A549 (cell line): ENCODE data around the gene TMOD2. TPM values are rescaled to one million over a fixed set of nuclear protein-coding genes. Genes with fewer than 3 reads are reported as not detected.
A peak's percentile ranks its signal among the peaks of the same experiment; 100 is the strongest.
"Not testable (repeated sequence)": the region's sequence is repeated elsewhere in the genome, so short reads cannot be mapped to it uniquely, and the experiment has no call there.

Experiments used
- ATAC-seq, 2 experiments: fragments of 200-7000 bp in 1 of 2; fragments of >200 bp in 1 of 2; cut with Nextera tagmentation in 1 of 2; cut with Tn5 transposase in 1 of 2; 3 replicates each; pipeline versions ENCODE4 v1.8.0 to v1.9.1; 2018 to 2020; ENCODE audit warnings: mild to moderate bottlenecking in 1 of 2, moderate library complexity in 1 of 2
- CTCF ChIA-PET: fragments of 300-600 bp; sonication (Branson Sonifier 250); formaldehyde crosslinking; extraction: SDS; loops from one replicate; lab custom pipeline; 2021; ENCODE audit warnings: antibody characterized with exemption, inconsistent platforms; lab: Yijun Ruan, JAX
- POLR2A ChIA-PET: fragments of 350-600 bp; formaldehyde crosslinking; extraction: SDS; loops from one replicate; lab custom pipeline; 2021; ENCODE audit warnings: antibody characterized with exemption, inconsistent platforms; lab: Yijun Ruan, JAX
- DNase-seq, 2 experiments: peaks; one replicate each; pipeline versions ENCODE4 v3.0.0 to v3.0.0-alpha.2; 2011 to 2016; ENCODE audit warnings: low read depth in 1 of 2, low spot score in 1 of 2
- FAIRE-seq: peaks from 2 replicates; lab custom pipeline; 2011; peaks lifted over from hg19 to GRCh38; lab: Jason Lieb, UNC
- H3K27ac ChIP-seq, 2 experiments: fragments of >200 bp; sonication (Bioruptor Twin); formaldehyde crosslinking; 3 replicates each; pipeline ENCODE4 v1.5.1; 2016 to 2017
- H3K4me1 ChIP-seq: fragments of >200 bp; sonication (Bioruptor Twin); formaldehyde crosslinking; 3 replicates; pipeline ENCODE4 v1.6.1; 2016
- H3K4me2 ChIP-seq: fragments of >200 bp; sonication (Bioruptor Twin); formaldehyde crosslinking; 3 replicates; pipeline ENCODE4 v1.6.1; 2016
- H3K4me3 ChIP-seq: fragments of >200 bp; sonication (Bioruptor Twin); formaldehyde crosslinking; 3 replicates; pipeline ENCODE4 v1.5.1; 2016
- H3K9me3 ChIP-seq: fragments of >200 bp; sonication (Bioruptor Twin); formaldehyde crosslinking; 3 replicates; pipeline ENCODE4 v1.6.1; 2016
- CBX2 ChIP-seq: fragments of 200-600 bp; sonication (generic); IDR thresholded peaks from 2 replicates; pipeline ENCODE4 v1.6.1; 2016; ENCODE audit warnings: low read depth, mild to moderate bottlenecking, borderline replicate concordance
- CHD2 ChIP-seq: fragments of 150-350 bp; IDR thresholded peaks from 2 replicates; pipeline ENCODE4 v1.6.1; 2014; ENCODE audit warnings: low read length; ENCODE audit not compliant: partially characterized antibody
- CTCF ChIP-seq: fragments of >200 bp; sonication (Bioruptor Twin); formaldehyde crosslinking; IDR thresholded peaks from 3 replicates; pipeline ENCODE4 v1.5.1; 2016
- EHF ChIP-seq: fragments of 250-450 bp; sonication (Bioruptor Pico); IDR thresholded peaks from 2 replicates; pipeline ENCODE4 v1.5.0; 2020; ENCODE audit warnings: mild to moderate bottlenecking
- EP300 ChIP-seq, 2 experiments: fragments of >200 bp; sonication (Bioruptor Twin); formaldehyde crosslinking; IDR thresholded peaks; 2 replicates in 1 of 2; 3 replicates in 1 of 2; pipeline ENCODE4 v1.6.1; 2016 to 2017
- FOSB ChIP-seq: fragments of 250-450 bp; sonication (Bioruptor Pico); IDR thresholded peaks from 2 replicates; pipeline ENCODE4 v1.5.0; 2020; ENCODE audit warnings: mild to moderate bottlenecking, moderate library complexity
- FOSL2 ChIP-seq, 2 experiments: fragments of 450-650 bp in 1 of 2; fragments of >200 bp in 1 of 2; sonication (Bioruptor Twin) in 1 of 2; formaldehyde crosslinking; IDR thresholded peaks; 2 replicates each; pipeline versions ENCODE4 v1.5.0 to v1.6.1; 2016 to 2020; ENCODE audit warnings: mild to moderate bottlenecking in 1 of 2, moderate library complexity in 1 of 2
- MAX ChIP-seq: IDR thresholded peaks from 2 replicates; pipeline ENCODE4 v1.6.1; 2012
- NFE2L2 ChIP-seq: fragments of 150-350 bp; conservative IDR thresholded peaks from 2 replicates; pipeline ENCODE4 v1.6.1; 2014; ENCODE audit warnings: low read length
- PHF8 ChIP-seq: fragments of 200-600 bp; sonication (generic); IDR thresholded peaks from 2 replicates; pipeline ENCODE4 v1.6.1; 2016; ENCODE audit warnings: low read depth, mild to moderate bottlenecking, antibody characterized with exemption, moderate library complexity, borderline replicate concordance
- POLR2AphosphoS2 ChIP-seq: conservative IDR thresholded peaks from 2 replicates; pipeline ENCODE4 v1.6.1; 2012; ENCODE audit warnings: low read length, improper control_type of control experiment, inconsistent platforms
- RAD21 ChIP-seq, 2 experiments: fragments of >200 bp in 1 of 2; sonication (Bioruptor Twin) in 1 of 2; formaldehyde crosslinking in 1 of 2; IDR thresholded peaks in 1 of 2; conservative IDR thresholded peaks in 1 of 2; 2 replicates in 1 of 2; 3 replicates in 1 of 2; pipeline ENCODE4 v1.6.1; 2012 to 2018; ENCODE audit warnings: inconsistent platforms in 1 of 2
- SMC3 ChIP-seq: fragments of >200 bp; sonication (Bioruptor Twin); formaldehyde crosslinking; IDR thresholded peaks from 3 replicates; pipeline ENCODE4 v1.6.1; 2018; ENCODE audit warnings: inconsistent platforms
- WGBS: methylation state at CpG from one replicate; pipeline ENCODE4 v1.1.6; 2017; ENCODE audit errors: missing lambda C conversion rate; 5-methylcytosine and 5-hydroxymethylcytosine counted together
- polyA plus RNA-seq, 4 experiments: library from polyadenylated mRNA; depleted of rRNA in 3 of 4; stranded (reverse); fragments of >200 nt; fragmentation: RNase III in 1 of 4; extraction: RNeasy Plus Mini Kit Qiagen cat#74134 plus additional on column Dnase treatment in 1 of 4; gene quantifications; 2 replicates in 3 of 4; 3 replicates in 1 of 4; pipeline ENCODE4 v1.2.3, GENCODE V29; 2011 to 2017
- TF ChIP-seq, protein P1 (sequence below): fragments of 450-650 bp; IDR thresholded peaks from 2 replicates; pipeline ENCODE4 v1.6.1; 2014; ENCODE audit warnings: antibody characterized with exemption

TMOD2 gene
- polyA plus RNA-seq, 2 of the 4 experiments (the other 2 are of a cell fraction) = 2.1 to 2.5 TPM

DNA sequence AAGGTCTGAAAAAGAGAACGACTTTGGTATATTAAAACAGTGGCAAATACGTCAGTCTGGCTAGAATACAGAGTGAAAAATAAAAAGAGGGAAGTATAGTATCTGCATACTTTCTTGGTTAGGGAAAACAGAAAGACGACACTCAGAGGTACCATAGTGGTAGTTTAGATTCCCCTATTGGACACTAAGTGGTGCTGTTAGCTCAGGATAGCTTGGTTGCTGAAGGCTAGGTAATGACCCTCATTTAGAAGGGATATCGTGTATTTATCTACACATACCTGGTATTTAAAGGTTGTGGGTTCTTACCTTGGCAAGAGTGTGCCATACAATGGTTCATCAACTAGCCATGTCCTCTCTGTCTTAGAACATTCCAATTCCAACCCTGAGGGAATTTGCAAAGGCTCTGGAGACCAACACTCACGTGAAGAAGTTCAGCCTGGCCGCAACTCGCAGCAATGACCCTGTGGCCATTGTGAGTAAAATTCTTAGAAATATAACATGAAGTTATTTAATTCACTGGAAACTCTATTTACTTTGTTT, 31.0 kb downstream of the TMOD2 start:
- Histone ChIP-seq H3K4me2 (no peak overlapping the region), H3K4me1 (peaks cover 18% of the 10 kb centered on the region; the same call in 2 of the 3 replicates), H3K9me3 (peaks cover 19% of the 10 kb centered on the region), H3K4me3 (no peak overlapping the region), H3K27ac (no peak overlapping the region)
- 65% methylated on average over 7 of the region's 7 CpGs for WGBS
- ChIA-PET POLR2A (no interaction called here), CTCF (interaction anchor here (1.5 to 22.4 kb wide), 3 partner anchors 13 to 138 kb away, joined by 5 to 597 read pairs (median 5); no protein-coding TSS in a partner anchor)
- FAIRE-seq (peak; percentile 97), ATAC-seq (peak; percentile 59 to 78; a peak in 4 of 6 replicates), DNase-seq (peak; percentile 54 to 72)
- peak; percentile 54; the same call in 2 of the 3 replicates for TF ChIP-seq SMC3
- TF ChIP-seq CTCF = peak; percentile 50
- no peak for TF ChIP-seq EP300 (IDR thresholded peaks at IDR 0.05)
- TF ChIP-seq, protein P1, sequence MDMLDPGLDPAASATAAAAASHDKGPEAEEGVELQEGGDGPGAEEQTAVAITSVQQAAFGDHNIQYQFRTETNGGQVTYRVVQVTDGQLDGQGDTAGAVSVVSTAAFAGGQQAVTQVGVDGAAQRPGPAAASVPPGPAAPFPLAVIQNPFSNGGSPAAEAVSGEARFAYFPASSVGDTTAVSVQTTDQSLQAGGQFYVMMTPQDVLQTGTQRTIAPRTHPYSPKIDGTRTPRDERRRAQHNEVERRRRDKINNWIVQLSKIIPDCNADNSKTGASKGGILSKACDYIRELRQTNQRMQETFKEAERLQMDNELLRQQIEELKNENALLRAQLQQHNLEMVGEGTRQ = no peak
- peak; percentile 63 to 91 for TF ChIP-seq RAD21 (conservative IDR thresholded peaks at IDR 0.05 in 1 of 2, IDR thresholded peaks at IDR 0.05 in 1 of 2)
- TF ChIP-seq EHF = no peak

DNA sequence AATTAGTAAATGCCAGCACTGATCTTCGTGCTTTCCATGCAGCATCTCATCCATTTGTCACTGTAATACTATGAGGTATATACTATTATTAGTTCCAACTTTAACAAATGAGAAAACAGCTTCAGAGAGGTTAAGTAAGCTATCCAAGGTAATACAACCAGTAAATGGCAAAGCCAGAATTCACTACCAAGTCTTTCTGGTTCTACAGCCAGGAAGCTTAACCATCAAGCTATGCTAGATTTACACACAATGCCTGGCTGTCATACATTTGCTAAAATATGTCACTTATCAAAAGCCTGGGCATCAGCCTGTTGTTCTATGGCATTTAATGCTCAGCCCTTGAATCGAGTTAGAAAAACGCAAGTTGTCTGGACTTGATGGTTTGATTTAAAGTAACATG, 32.6 kb downstream of the TMOD2 start:
- H3K27ac ChIP-seq = no peak overlapping the region
- 69% methylated on average over 3 of the region's 3 CpGs for WGBS
- no peak for DNase-seq
- peaks cover 19% of the 10 kb centered on the region for H3K9me3 ChIP-seq
- H3K4me2 ChIP-seq = no peak overlapping the region
- no peak for FAIRE-seq
- H3K4me1 ChIP-seq = peaks cover 20% of the 10 kb centered on the region; the same call in 2 of the 3 replicates
- ChIA-PET POLR2A (no interaction called here), CTCF (interaction anchor here (0.7 to 22.4 kb wide), 5 partner anchors 8 to 359 kb away, joined by 3 to 597 read pairs (median 5); no protein-coding TSS in a partner anchor)
- no peak overlapping the region for H3K4me3 ChIP-seq
- no peak for ATAC-seq
- TF ChIP-seq NFE2L2 (no peak), CHD2 (no peak), PHF8 (no peak), CBX2 (no peak), RAD21 (conservative IDR thresholded peaks at IDR 0.05 in 1 of 2, IDR thresholded peaks at IDR 0.05 in 1 of 2) (no peak), EP300 (IDR thresholded peaks at IDR 0.05) (no peak), EHF (no peak), POLR2AphosphoS2 (no peak), FOSB (CRISPR knock-in tag) (no peak)

GRCh38 chr15:51787130-51787529, 35.7 kb downstream of the TMOD2 start:
- FAIRE-seq; H3K4me3 ChIP-seq; TF ChIP-seq FOSL2 (IDR thresholded peaks at IDR 0.05): not testable (repeated sequence)
- Histone ChIP-seq H3K27ac (peak overlapping the region; percentile 54 to 70), H3K9me3 (peaks cover 19% of the 10 kb centered on the region), H3K4me1 (peaks cover 12% of the 10 kb centered on the region; the same call in 2 of the 3 replicates), H3K4me2 (peak overlapping the region; percentile 67)
- WGBS = 64% methylated on average over 8 of the region's 11 CpGs
- peak; percentile 66 for TF ChIP-seq MAX
- TF ChIP-seq FOSL2 (CRISPR knock-in tag; IDR thresholded peaks at IDR 0.05) = peak; percentile 72
- DNase-seq (peak in 1 of 2 experiments; percentile 91), ATAC-seq (peak; percentile 62 to 93; a peak in 4 of 6 replicates)
- POLR2A ChIA-PET = interaction anchor here (0.9 to 1.0 kb wide), 2 partner anchors 10 to 88 kb away, joined by 3 read pairs; no protein-coding TSS in a partner anchor
- CTCF ChIA-PET = interaction anchor here (0.6 to 5.7 kb wide), 13 partner anchors 9 to 130 kb away, joined by 3 to 37 read pairs (median 5); no protein-coding TSS in a partner anchor

GRCh38 chr15:51792474-51792873, 41.1 kb downstream of the TMOD2 start:
- ATAC-seq, H3K9me3 ChIP-seq, H3K4me2 ChIP-seq, CTCF ChIA-PET, FAIRE-seq, H3K27ac ChIP-seq, POLR2A ChIA-PET, H3K4me3 ChIP-seq, DNase-seq: not testable (repeated sequence)
- WGBS = 95% methylated on average over 4 of the region's 4 CpGs
- H3K4me1 ChIP-seq = peaks cover 26% of the 10 kb centered on the region
